Fibroblast of villous mesenchyme (primary cell): ENCODE data around the gene C2orf92. TPM values are rescaled to one million over a fixed set of nuclear protein-coding genes. Genes with fewer than 3 reads are reported as not detected.

Experiments
- DNase-seq: peaks from one replicate; pipeline ENCODE4 v3.0.0-alpha.2; 2010; ENCODE audit warnings: low read depth
- H3K4me3 ChIP-seq: 2 replicates; pipeline ENCODE4 v1.5.1; 2011; ENCODE audit warnings: low read depth, mild to moderate bottlenecking, low read length
- CTCF ChIP-seq: IDR thresholded peaks from 2 replicates; pipeline ENCODE4 v1.5.1; 2012; ENCODE audit warnings: low read depth, mild to moderate bottlenecking, low read length; ENCODE audit not compliant: insufficient read depth
- total RNA-seq: library from RNA; depleted of rRNA; stranded (reverse); fragments of >200 nt; gene quantifications from 2 replicates; pipeline ENCODE4 v1.2.3, GENCODE V29; 2012

The C2orf92 gene
- total RNA-seq, 1 donor = 6.0 TPM

- no peak overlapping the region for H3K4me3 ChIP-seq
- peak; percentile 82 for DNase-seq
- peak; percentile 91 for TF ChIP-seq CTCF
Observed at GRCh38 chr2:97697252-97698235, 28.0 kb downstream of the C2orf92 start.

- no peak for DNase-seq
- no peak for TF ChIP-seq CTCF
- no peak overlapping the region for H3K4me3 ChIP-seq
Observed at GRCh38 chr2:97698530-97698929, 29.0 kb downstream of the C2orf92 start.

GRCh38 chr2:97699765-97700444 is 30.4 kb downstream of the C2orf92 start:
- DNase-seq = peak; percentile 60
- peak; percentile 84 for TF ChIP-seq CTCF
- no peak overlapping the region for H3K4me3 ChIP-seq

- TF ChIP-seq CTCF = no peak
- DNase-seq = no peak
- no peak overlapping the region for H3K4me3 ChIP-seq
Observed at GRCh38 chr2:97701186-97701585, 31.7 kb downstream of the C2orf92 start.

GRCh38 chr2:97701851-97702465 is 32.4 kb downstream of the C2orf92 start:
- no peak for TF ChIP-seq CTCF
- H3K4me3 ChIP-seq = no peak overlapping the region
- peak; percentile 11 for DNase-seq

- no peak for DNase-seq
- no peak for TF ChIP-seq CTCF
Observed at GRCh38 chr2:97702731-97703470, 33.4 kb downstream of the C2orf92 start.

More at GRCh38 chr2:97702731-97703470, 33.4 kb downstream of the C2orf92 start:
- no peak overlapping the region for H3K4me3 ChIP-seq
